Trophoblast cell (in vitro differentiated cells and primary cell): ENCODE results near the gene COL4A1.

Experiments
- DNase-seq, 2 donors: peaks; one replicate each; pipeline ENCODE4 v3.0.0-alpha.2; 2016
- H2AFZ ChIP-seq: 2 replicates; pipeline ENCODE4 v1.6.1; 2013; ENCODE audit warnings: low read length, moderate library complexity, mild to moderate bottlenecking; ENCODE audit not compliant: insufficient read depth, poor library complexity
- H2AK5ac ChIP-seq: 2 replicates; pipeline ENCODE4 v1.6.1; 2013; ENCODE audit warnings: mild to moderate bottlenecking, low read length
- H2BK120ac ChIP-seq: 2 replicates; pipeline ENCODE4 v1.6.1; 2013; ENCODE audit warnings: low read length, mild to moderate bottlenecking, moderate library complexity; ENCODE audit not compliant: insufficient read depth, poor library complexity
- H2BK12ac ChIP-seq: 2 replicates; pipeline ENCODE4 v1.6.1; 2013; ENCODE audit warnings: mild to moderate bottlenecking, low read length, moderate library complexity
- H2BK5ac ChIP-seq: 2 replicates; pipeline ENCODE4 v1.6.1; 2013; ENCODE audit warnings: low read length, low read depth, moderate library complexity, mild to moderate bottlenecking; ENCODE audit not compliant: poor library complexity
- H3K14ac ChIP-seq: 2 replicates; pipeline ENCODE4 v1.6.1; 2013; ENCODE audit warnings: mild to moderate bottlenecking, low read length
- H3K18ac ChIP-seq: 2 replicates; pipeline ENCODE4 v1.6.1; 2013; ENCODE audit warnings: mild to moderate bottlenecking, low read length
- H3K23ac ChIP-seq: 2 replicates; pipeline ENCODE4 v1.6.1; 2013; ENCODE audit warnings: low read length
- H3K27ac ChIP-seq: 2 replicates; pipeline ENCODE4 v1.5.1; 2013; ENCODE audit warnings: low read depth, mild to moderate bottlenecking, inconsistent platforms, low read length, moderate library complexity
- H3K27me3 ChIP-seq: 2 replicates; pipeline ENCODE4 v1.6.1; 2013; ENCODE audit warnings: inconsistent platforms, mild to moderate bottlenecking, low read length, moderate library complexity; ENCODE audit not compliant: insufficient read depth
- H3K36me3 ChIP-seq, 2 experiments: 1 replicate in 1 of 2; 2 replicates in 1 of 2; pipeline ENCODE4 v1.6.1; 2013; ENCODE audit warnings: low read length in 2 of 2, mild to moderate bottlenecking in 2 of 2, moderate library complexity in 1 of 2; ENCODE audit not compliant: insufficient read depth in 2 of 2, control insufficient read depth in 1 of 2
- H3K4ac ChIP-seq: 2 replicates; pipeline ENCODE4 v1.6.1; 2013; ENCODE audit warnings: low read depth, mild to moderate bottlenecking, low read length, moderate library complexity
- H3K4me1 ChIP-seq, 2 experiments: 1 replicate in 1 of 2; 2 replicates in 1 of 2; pipeline ENCODE4 v1.6.1; 2013; ENCODE audit warnings: low read length in 2 of 2, mild to moderate bottlenecking in 2 of 2, moderate library complexity in 1 of 2; ENCODE audit not compliant: insufficient read depth in 2 of 2, control insufficient read depth in 1 of 2
- H3K4me2 ChIP-seq: 2 replicates; pipeline ENCODE4 v1.6.1; 2013; ENCODE audit warnings: inconsistent platforms, mild to moderate bottlenecking, low read length, moderate library complexity
- H3K4me3 ChIP-seq: 2 replicates; pipeline ENCODE4 v1.5.1; 2013; ENCODE audit warnings: mild to moderate bottlenecking, low read depth, low read length, inconsistent platforms
- H3K79me1 ChIP-seq: one replicate; pipeline ENCODE4 v1.6.1; 2013; ENCODE audit warnings: low read length
- H3K79me2 ChIP-seq: 2 replicates; pipeline ENCODE4 v1.6.1; 2013; ENCODE audit warnings: low read length, mild to moderate bottlenecking; ENCODE audit not compliant: control insufficient read depth, insufficient read depth, poor library complexity
- H3K9ac ChIP-seq: 2 replicates; pipeline ENCODE4 v1.6.1; 2013; ENCODE audit warnings: mild to moderate bottlenecking, low read length
- H3K9me3 ChIP-seq: 2 replicates; pipeline ENCODE4 v1.6.1; 2013; ENCODE audit warnings: low read depth, mild to moderate bottlenecking, control low read depth, inconsistent platforms, low read length; ENCODE audit not compliant: insufficient read depth
- H4K12ac ChIP-seq: 2 replicates; pipeline ENCODE4 v1.6.1; 2013; ENCODE audit warnings: low read depth, mild to moderate bottlenecking, low read length, moderate library complexity
- H4K8ac ChIP-seq: 2 replicates; pipeline ENCODE4 v1.6.1; 2013; ENCODE audit warnings: low read depth, mild to moderate bottlenecking, low read length, moderate library complexity
- H4K91ac ChIP-seq: one replicate; pipeline ENCODE4 v1.6.1; 2013; ENCODE audit warnings: low read depth, mild to moderate bottlenecking, low read length, moderate library complexity
- WGBS: extraction: QIAGEN DNeasy Blood & Tissue Kit; methylation state at CpG from one replicate; pipeline ENCODE4 v1.1.7; 2013; ENCODE audit warnings: missing lambda C conversion rate; ENCODE audit not compliant: insufficient read length, insufficient coverage; ENCODE audit errors: extremely low coverage; 5-methylcytosine and 5-hydroxymethylcytosine counted together

Gene COL4A1

GRCh38 chr13:110140099-110140498 lies 166.9 kb downstream of the COL4A1 start:
- no peak for DNase-seq
- H3K4ac ChIP-seq, result no peak overlapping the region
- H2BK120ac ChIP-seq, result no peak overlapping the region
- H3K4me3 ChIP-seq, result no peak overlapping the region
- no peak overlapping the region for H3K14ac ChIP-seq
- no peaks in the 10 kb centered on the region for H3K27me3 ChIP-seq
- H4K8ac ChIP-seq, result no peak overlapping the region
- peaks cover 3% of the 10 kb centered on the region for H3K79me2 ChIP-seq
- no peak overlapping the region for H3K27ac ChIP-seq
- no peak overlapping the region for H2BK5ac ChIP-seq
- no CpG with 5 or more reads among the region's 3 CpGs for WGBS
- peaks cover 3 to 9% of the 10 kb centered on the region in 2 experiments for H3K4me1 ChIP-seq
- peaks cover 3% of the 10 kb centered on the region for H3K79me1 ChIP-seq
- no peak overlapping the region for H3K18ac ChIP-seq
- H3K23ac ChIP-seq, result no peak overlapping the region
- H3K4me2 ChIP-seq, result no peak overlapping the region
- no peak overlapping the region for H4K12ac ChIP-seq
- no peaks in the 10 kb centered on the region for H3K36me3 ChIP-seq
- H4K91ac ChIP-seq, result no peak overlapping the region
- H2AK5ac ChIP-seq, result no peak overlapping the region
- H3K9ac ChIP-seq, result no peak overlapping the region
- no peak overlapping the region for H2BK12ac ChIP-seq
- H2AFZ ChIP-seq, result no peak overlapping the region
- H3K9me3 ChIP-seq, result peaks cover 1% of the 10 kb centered on the region

GRCh38 chr13:110138700-110139036 lies 168.3 kb downstream of the COL4A1 start:
- H3K27me3 ChIP-seq, result no peaks in the 10 kb centered on the region
- no peaks in the 10 kb centered on the region for H3K36me3 ChIP-seq
- peaks cover 3 to 9% of the 10 kb centered on the region in 2 experiments for H3K4me1 ChIP-seq
- no peak overlapping the region for H2BK5ac ChIP-seq
- no peak overlapping the region for H3K27ac ChIP-seq
- peak overlapping the region; percentile 13 for H3K4me3 ChIP-seq
- H3K9me3 ChIP-seq, result peaks cover 1% of the 10 kb centered on the region
- H2AFZ ChIP-seq, result peak overlapping the region; percentile 24
- no peak overlapping the region for H3K4ac ChIP-seq
- peaks cover 3% of the 10 kb centered on the region for H3K79me2 ChIP-seq
- peak overlapping the region; percentile 11 for H3K14ac ChIP-seq
- H3K23ac ChIP-seq, result no peak overlapping the region
- H3K79me1 ChIP-seq, result peaks cover 3% of the 10 kb centered on the region
- peak overlapping the region; percentile 50 for H4K8ac ChIP-seq
- no peak for DNase-seq
- peak overlapping the region; percentile 7 for H4K91ac ChIP-seq
- H3K9ac ChIP-seq, result no peak overlapping the region
- no CpG with 5 or more reads among the region's 8 CpGs for WGBS
- H3K18ac ChIP-seq, result no peak overlapping the region
- peak overlapping the region; percentile 22 for H4K12ac ChIP-seq
- H2BK120ac ChIP-seq, result peak overlapping the region; percentile 68
- H2AK5ac ChIP-seq, result peak overlapping the region; percentile 53
- H3K4me2 ChIP-seq, result peak overlapping the region; percentile 90
- peak overlapping the region; percentile 15 for H2BK12ac ChIP-seq

GRCh38 chr13:110138010-110138699 lies 168.8 kb downstream of the COL4A1 start:
- peak overlapping the region; percentile 4 for H2BK5ac ChIP-seq
- no peaks in the 10 kb centered on the region for H3K27me3 ChIP-seq
- peaks cover 1% of the 10 kb centered on the region for H3K9me3 ChIP-seq
- H3K4me3 ChIP-seq, result peak overlapping the region; percentile 69
- H4K8ac ChIP-seq, result peak overlapping the region; percentile 79
- H3K36me3 ChIP-seq, result no peaks in the 10 kb centered on the region
- peak overlapping the region; percentile 90 for H3K4me2 ChIP-seq
- no peak overlapping the region for H3K18ac ChIP-seq
- no peak overlapping the region for H3K9ac ChIP-seq
- H2AFZ ChIP-seq, result peak overlapping the region; percentile 24
- peak overlapping the region; percentile 28 for H2BK120ac ChIP-seq
- H3K79me1 ChIP-seq, result peaks cover 3% of the 10 kb centered on the region
- peak overlapping the region; percentile 15 for H2BK12ac ChIP-seq
- H3K27ac ChIP-seq, result no peak overlapping the region
- peak overlapping the region; percentile 46 for H4K91ac ChIP-seq
- peak overlapping the region; percentile 35 for H4K12ac ChIP-seq
- H3K4ac ChIP-seq, result no peak overlapping the region
- peak overlapping the region; percentile 42 for H3K14ac ChIP-seq
- peak; percentile 95 to 98 for DNase-seq
- no peak overlapping the region for H2AK5ac ChIP-seq
- peaks cover 3% of the 10 kb centered on the region for H3K79me2 ChIP-seq
- no peak overlapping the region for H3K23ac ChIP-seq
- H3K4me1 ChIP-seq, result peaks cover 3 to 9% of the 10 kb centered on the region in 2 experiments
- no CpG with 5 or more reads among the region's 60 CpGs for WGBS

- H3K4ac ChIP-seq, result no peak overlapping the region
- H3K9ac ChIP-seq, result no peak overlapping the region
- H4K8ac ChIP-seq, result no peak overlapping the region
- H2AK5ac ChIP-seq, result no peak overlapping the region
- no peak overlapping the region for H3K23ac ChIP-seq
- H3K4me1 ChIP-seq, result peaks cover 3 to 9% of the 10 kb centered on the region in 2 experiments
- WGBS, result no CpG with 5 or more reads among the region's 7 CpGs
- H3K79me1 ChIP-seq, result peaks cover 3% of the 10 kb centered on the region
- H3K4me3 ChIP-seq, result no peak overlapping the region
- no peak overlapping the region for H2AFZ ChIP-seq
- no peak overlapping the region for H2BK12ac ChIP-seq
- no peak overlapping the region for H4K12ac ChIP-seq
- no peak overlapping the region for H2BK120ac ChIP-seq
- H3K9me3 ChIP-seq, result peaks cover 1% of the 10 kb centered on the region
- H4K91ac ChIP-seq, result no peak overlapping the region
- peaks cover 3% of the 10 kb centered on the region for H3K79me2 ChIP-seq
- H3K4me2 ChIP-seq, result peak overlapping the region; percentile 90
- no peak for DNase-seq
- no peak overlapping the region for H2BK5ac ChIP-seq
- no peak overlapping the region for H3K14ac ChIP-seq
- H3K36me3 ChIP-seq, result no peaks in the 10 kb centered on the region
- no peak overlapping the region for H3K18ac ChIP-seq
- no peaks in the 10 kb centered on the region for H3K27me3 ChIP-seq
- no peak overlapping the region for H3K27ac ChIP-seq
These were observed 169.3 kb downstream of the COL4A1 start for GRCh38 chr13:110137680-110138009.
